WERI-Rb-1 (cell line): ENCODE measurements around the gene NEK11.

Experiments
- DNase-seq: peaks from one replicate; pipeline ENCODE4 v3.0.0-alpha.2; 2020
- H3K27ac ChIP-seq: fragments of 250-450 bp; sonication (Bioruptor Pico); 2 replicates; pipeline ENCODE4 v1.5.1; 2020; ENCODE audit warnings: mild to moderate bottlenecking, moderate library complexity
- H3K27me3 ChIP-seq: fragments of 250-450 bp; sonication (Bioruptor Pico); 2 replicates; pipeline ENCODE4 v1.5.1; 2021; ENCODE audit warnings: mild to moderate bottlenecking, low read depth, moderate library complexity; ENCODE audit not compliant: insufficient read depth, severe bottlenecking
- H3K36me3 ChIP-seq: fragments of 250-450 bp; sonication (Bioruptor Pico); 2 replicates; pipeline ENCODE4 v1.5.1; 2020; ENCODE audit warnings: mild to moderate bottlenecking, moderate library complexity
- H3K4me3 ChIP-seq: 2 replicates; pipeline ENCODE4 v1.5.1; 2011; ENCODE audit warnings: low read depth, mild to moderate bottlenecking, control low read depth, low read length
- H3K9me3 ChIP-seq: fragments of 250-450 bp; sonication (Bioruptor Pico); 2 replicates; pipeline ENCODE4 v1.5.1; 2021; ENCODE audit warnings: mild to moderate bottlenecking, moderate library complexity; ENCODE audit not compliant: severe bottlenecking
- CTCF ChIP-seq: IDR thresholded peaks from 2 replicates; pipeline ENCODE4 v1.5.1; 2011; ENCODE audit warnings: low read depth, mild to moderate bottlenecking, control low read depth, inconsistent platforms, low read length

Gene NEK11

GRCh38 chr3:131082871-131083863 is 56.5 kb downstream of the NEK11 start:
- H3K9me3 ChIP-seq, result no peaks in the 10 kb centered on the region
- H3K4me3 ChIP-seq, result no peak overlapping the region
- no peak overlapping the region for H3K27ac ChIP-seq
- no peaks in the 10 kb centered on the region for H3K36me3 ChIP-seq
- DNase-seq, result no peak
- H3K27me3 ChIP-seq, result no peaks in the 10 kb centered on the region
- TF ChIP-seq CTCF, result no peak

- TF ChIP-seq CTCF, result no peak
- Histone ChIP-seq H3K9me3 (no peaks in the 10 kb centered on the region), H3K4me3 (no peak overlapping the region), H3K27ac (no peak overlapping the region), H3K36me3 (no peaks in the 10 kb centered on the region), H3K27me3 (no peaks in the 10 kb centered on the region)
- DNase-seq, result no peak
Measured at GRCh38 chr3:131091768-131092167, 65.1 kb downstream of the NEK11 start.

GRCh38 chr3:131107637-131108433 is 81.2 kb downstream of the NEK11 start:
- H3K36me3 ChIP-seq, result no peaks in the 10 kb centered on the region
- no peak for TF ChIP-seq CTCF
- DNase-seq, result no peak
- H3K27ac ChIP-seq, result no peak overlapping the region
- no peaks in the 10 kb centered on the region for H3K27me3 ChIP-seq
- H3K4me3 ChIP-seq, result no peak overlapping the region
- no peaks in the 10 kb centered on the region for H3K9me3 ChIP-seq

GRCh38 chr3:131109156-131109555 is 82.5 kb downstream of the NEK11 start:
- Histone ChIP-seq H3K27ac (no peak overlapping the region), H3K9me3 (no peaks in the 10 kb centered on the region), H3K4me3 (no peak overlapping the region), H3K27me3 (no peaks in the 10 kb centered on the region), H3K36me3 (no peaks in the 10 kb centered on the region)
- DNase-seq, result no peak
- TF ChIP-seq CTCF, result no peak

GRCh38 chr3:131110087-131110486 is 83.4 kb downstream of the NEK11 start:
- TF ChIP-seq CTCF, result no peak
- no peak overlapping the region for H3K4me3 ChIP-seq
- no peak for DNase-seq
- H3K9me3 ChIP-seq, result no peaks in the 10 kb centered on the region
- no peaks in the 10 kb centered on the region for H3K27me3 ChIP-seq
- H3K36me3 ChIP-seq, result no peaks in the 10 kb centered on the region
- no peak overlapping the region for H3K27ac ChIP-seq
